ENCODE data around the gene MRPS6.

MRPS6 gene

GRCh38 chr21:34105947-34106541 is 32.7 kb downstream of the MRPS6 start:
- no peak for DNase-seq

GRCh38 chr21:34107606-34108005 is 34.2 kb downstream of the MRPS6 start:
- DNase-seq: no peak

GRCh38 chr21:34109075-34109474 is 35.7 kb downstream of the MRPS6 start:
- DNase-seq: no peak

DNA sequence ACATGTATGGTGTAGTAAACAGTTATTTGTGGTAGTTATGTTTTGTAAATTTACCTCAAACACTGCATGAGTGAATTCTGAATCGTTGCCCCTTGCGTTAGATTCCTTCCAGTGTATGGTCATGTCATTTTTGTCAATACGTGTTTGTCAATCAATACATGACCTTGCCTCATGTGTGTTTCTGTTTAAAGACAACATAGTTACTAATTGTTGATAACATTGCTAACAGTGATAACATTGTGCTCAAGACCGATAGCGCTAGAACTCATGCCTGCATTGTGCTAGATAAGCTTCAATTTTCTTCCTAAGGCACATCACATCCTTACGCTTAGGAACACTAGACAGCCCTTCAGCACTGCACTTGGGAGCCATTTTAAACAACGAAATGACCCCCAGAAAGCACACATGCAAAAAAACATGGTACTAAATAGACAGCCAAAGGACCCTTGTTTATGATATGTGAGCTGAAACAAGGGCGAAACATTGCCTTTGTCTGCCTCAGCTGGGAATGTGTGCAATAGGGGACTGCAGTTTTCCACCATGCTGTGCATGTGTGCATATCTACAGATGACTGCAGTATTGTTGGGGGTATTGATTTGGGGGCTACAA is 37.3 kb downstream of the MRPS6 start:
- DNase-seq: no peak

DNA sequence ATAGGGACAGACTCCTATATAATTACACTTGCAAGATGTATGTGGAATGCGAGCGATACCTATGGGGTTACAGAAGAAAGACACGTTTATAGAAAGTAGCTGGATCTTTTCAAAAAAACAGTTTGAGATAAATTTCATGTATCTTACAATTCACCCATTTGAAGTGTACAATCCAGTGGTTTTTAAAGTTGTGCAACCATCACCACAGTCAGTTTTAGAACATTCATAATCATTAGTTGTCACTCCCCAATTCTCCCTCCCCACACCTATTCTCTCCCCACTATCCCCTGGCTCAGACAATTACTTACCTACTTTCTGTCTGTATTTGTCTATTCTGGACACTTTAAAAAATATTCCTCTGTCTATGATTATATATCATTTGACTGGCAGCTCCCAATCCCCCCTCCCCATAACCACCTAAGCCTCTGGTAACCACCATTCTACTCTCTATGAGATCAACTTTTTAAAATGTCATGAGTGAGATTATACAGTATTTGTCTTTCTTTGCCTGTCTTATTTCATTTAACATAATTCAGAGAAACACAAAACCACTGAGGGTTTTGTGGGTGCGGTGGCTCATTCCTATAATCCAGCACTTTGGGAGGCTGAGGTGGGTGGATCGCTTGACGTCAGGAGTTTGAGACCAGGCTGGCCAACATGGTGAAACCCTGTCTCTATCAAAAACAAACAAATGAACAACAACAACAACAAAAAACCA is 39.1 kb downstream of the MRPS6 start:
- no peak for DNase-seq

DNA sequence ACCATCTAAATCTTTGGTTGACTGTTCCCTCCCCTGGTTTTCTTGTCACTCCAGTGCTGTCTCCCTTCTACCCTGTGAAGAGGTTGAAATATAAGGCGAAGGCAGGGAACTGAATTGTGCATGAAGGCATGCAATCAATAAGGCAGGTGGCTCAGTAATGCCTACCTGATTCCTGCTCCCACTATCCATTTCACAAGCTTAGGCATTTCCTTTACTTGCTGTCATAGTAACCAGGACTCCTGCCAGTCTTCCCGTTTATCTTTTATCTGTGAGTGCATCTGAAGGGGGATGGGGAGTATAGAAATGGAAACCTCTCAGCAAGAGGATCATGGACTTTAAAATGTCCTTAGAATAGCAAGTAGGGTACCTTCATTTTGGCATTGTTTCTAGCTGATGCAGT is 40.5 kb downstream of the MRPS6 start:
- DNase-seq: no peak

DNA sequence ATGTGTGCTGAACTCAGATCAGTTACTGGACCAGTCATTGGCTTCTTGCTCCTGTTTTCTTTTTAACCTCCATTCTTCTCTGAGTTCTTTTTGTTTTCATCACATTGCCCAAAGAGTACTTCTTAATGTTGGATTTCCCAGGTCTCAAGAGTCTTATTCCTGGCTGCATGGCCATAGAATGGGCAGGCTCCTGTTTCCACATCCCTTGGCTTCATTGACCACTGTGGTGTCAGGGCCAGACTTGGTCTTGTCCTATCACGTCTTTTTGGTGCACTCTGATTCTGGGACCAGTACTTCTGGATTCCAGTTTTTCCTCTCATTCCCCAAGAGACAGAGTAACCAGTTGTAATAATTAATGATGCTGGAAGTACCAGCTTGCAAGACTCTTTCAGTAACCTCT is 41.8 kb downstream of the MRPS6 start:
- no peak for DNase-seq

- no peak for DNase-seq
These were observed 43.2 kb downstream of the MRPS6 start for GRCh38 chr21:34116569-34116968.

DNA sequence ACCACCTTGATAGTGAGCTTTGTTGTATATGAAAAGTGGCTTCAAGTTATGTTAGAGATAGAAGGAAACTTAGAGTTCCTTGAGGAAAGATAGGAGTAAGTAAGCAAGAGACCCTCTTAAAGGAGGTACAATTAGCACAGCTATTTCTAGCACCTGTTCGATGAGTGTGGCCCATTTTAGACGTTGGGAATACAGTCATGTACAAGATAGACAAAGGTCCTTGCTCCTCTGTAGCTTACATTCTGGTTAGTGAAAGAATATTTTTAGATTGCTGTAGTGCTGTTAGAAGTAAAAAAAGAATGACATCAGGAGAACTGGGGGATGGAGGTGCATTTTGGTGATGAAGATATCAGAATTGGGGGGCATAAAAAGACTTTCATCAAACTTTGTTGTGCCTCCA is 47.5 kb downstream of the MRPS6 start:
- DNase-seq: no peak

DNA sequence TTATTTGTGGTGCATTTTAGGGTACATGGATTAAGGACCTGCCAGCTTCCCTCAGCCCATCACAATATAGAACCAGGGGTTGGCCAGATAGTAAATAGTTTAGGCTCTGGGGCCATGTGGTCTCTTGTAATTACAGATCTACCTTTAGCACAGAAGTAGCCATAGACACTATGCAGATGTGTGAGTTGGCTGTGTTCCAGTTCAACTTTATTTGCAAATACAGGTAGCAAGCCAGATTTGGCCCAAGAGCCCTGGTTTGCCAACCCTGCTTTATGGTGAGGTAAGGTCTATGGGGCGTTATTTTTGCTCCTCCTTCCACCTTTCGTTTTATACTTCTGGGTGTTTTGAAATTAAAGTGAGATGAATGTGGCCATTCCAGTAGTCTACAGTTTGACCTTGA is 48.7 kb downstream of the MRPS6 start:
- DNase-seq: no peak

DNA sequence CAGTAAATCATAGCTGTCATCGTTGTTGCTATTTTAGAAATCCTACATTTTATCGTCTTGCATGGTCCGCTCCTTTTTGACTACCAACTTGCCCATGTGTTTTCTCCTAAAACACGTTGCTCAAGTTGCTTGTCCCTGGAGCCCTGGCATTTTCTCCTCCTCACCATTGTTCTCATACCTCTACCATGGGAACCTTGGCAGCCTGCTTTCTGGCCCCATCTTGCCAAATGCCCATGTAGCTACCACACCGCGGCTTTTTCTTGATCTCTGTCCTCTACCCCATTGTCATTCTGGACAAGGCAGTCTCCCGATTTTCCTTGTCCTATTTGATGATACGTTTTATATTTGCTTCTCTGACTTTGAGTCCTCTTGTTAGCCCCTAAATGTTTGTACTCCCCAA is 50.2 kb downstream of the MRPS6 start:
- no peak for DNase-seq

DNA sequence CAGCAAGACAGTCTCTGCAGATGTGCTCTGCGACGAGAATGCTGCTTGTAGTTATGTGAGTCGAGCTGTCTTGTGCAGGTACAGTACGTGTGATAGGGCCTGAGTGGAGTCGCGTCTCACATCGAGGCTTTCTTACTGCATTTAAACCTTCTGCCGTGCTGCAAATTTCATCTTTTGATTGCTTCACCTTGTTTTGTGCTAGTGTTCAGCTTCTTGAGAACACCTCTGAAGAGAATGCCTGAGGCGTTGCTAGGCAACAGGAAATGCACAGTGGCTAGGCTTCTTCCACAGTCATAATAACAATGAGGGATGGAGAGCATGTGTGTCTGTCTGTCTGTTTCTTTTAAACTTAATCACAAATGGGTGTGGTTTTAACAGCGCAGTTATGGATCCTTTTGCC is 52.9 kb downstream of the MRPS6 start:
- no peak for DNase-seq

DNA sequence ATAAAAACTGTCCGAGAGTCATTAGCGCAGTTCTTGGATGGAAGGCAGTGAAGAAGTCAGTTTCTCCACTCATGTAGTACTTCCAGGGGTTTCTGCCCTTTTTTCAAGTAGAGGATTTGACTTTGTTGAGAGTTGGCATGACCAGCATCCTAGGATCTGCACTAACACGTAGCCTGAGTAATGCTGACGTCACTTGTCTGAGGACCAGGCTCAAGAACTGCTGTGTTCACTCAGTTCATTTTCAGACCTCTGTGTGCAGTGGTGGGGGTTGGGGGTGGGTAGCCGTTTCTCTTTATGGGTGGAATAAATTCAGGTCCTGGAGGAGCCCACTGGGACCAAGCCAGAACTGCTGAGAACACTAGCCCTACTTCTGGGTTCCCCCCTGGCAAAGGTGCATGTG is 53.3 kb downstream of the MRPS6 start:
- DNase-seq: no peak

- no peak for DNase-seq
These were observed 54.7 kb downstream of the MRPS6 start for GRCh38 chr21:34128124-34128523.

DNA sequence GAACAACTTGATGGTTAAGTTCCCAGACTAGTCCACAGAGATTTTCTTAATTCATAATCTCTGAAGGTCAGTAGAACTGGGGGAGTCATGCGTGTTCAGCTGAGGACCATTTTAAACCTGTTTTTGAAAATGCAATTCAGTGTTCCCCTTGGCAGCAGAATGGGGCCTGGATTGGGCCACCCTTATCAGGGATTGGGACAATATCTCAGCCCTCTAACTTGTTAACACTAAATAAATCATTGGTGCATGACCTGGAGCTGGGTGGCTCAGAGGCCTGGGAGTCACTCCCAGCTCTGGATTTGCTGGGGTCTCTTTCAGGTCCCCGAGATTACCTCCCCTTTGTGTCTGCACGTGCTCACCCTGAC is 55.3 kb downstream of the MRPS6 start:
- DNase-seq: no peak

GRCh38 chr21:34129039-34129891 is 55.9 kb downstream of the MRPS6 start:
- no peak for DNase-seq

DNA sequence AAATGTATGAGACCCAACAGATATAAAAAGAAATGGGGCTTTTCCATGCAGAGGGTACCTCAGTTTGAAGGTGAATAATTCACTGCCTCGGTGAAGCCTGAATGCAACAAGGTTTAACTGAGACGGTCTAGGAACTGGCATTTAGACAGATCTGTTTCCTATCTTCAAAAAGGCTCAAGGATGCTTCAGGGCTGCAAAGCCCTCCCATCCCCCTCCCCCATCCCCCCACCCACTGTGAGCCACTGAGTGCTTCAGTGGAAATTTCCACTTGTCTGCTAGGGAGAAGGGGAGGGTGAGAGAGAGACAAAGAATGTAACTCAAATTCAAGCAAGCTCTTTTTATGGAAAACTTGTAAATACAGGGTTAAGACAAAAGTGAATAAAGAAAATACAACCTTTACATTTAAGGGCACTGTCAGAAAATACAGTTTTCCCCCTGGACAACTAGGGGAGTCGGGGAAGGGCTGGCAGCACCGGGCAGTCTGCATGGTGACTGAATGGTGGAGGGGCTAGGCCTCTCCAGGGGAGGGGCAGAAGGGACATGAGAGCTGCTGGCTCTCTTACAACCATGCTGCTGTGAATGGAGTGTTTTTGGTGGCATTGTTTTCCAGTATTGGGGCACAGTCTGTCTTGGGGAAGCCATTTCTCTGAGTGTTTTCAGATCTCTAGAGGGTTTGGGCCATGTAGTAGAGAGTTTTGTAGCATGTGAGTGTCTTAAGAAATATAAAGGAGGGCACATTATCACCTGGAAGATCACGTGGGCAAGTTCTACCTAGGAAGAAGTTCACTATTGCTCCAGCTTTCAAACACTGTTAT is 56.7 kb downstream of the MRPS6 start:
- no peak for DNase-seq

DNA sequence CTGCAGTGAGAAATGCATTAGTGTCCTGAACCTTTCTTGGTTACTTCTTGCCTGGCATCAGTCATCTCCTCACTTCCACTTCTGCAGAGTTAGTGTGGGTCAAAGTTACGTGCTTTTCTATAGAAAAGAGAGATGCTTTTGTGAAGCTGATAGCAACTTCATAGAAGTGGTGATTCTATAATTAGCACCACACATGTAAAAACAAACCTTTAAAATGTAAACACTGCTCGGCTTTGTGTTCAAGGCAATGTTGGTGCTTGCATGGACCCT is 57.3 kb downstream of the MRPS6 start:
- DNase-seq: no peak

DNA sequence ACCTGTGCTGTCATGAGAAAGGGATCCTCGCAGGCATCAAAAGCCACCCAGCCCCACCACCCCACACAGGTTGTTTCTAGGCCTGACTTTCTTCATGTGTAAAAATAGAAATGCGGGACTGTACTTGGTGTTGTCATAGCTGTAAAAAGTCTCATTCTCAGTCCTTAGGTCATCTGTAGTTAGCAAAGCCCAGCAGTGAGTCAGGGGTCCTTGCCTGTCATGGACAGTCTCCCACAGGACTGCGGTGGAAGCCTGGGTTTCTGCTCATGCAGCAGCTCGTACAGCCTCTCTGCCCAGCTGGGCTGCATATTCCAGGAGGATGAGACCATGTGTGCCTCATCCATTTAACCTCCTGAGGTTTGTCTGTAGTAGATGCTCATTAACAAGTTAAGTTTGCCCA is 58.2 kb downstream of the MRPS6 start:
- no peak for DNase-seq

- DNase-seq: no peak
These were observed 58.8 kb downstream of the MRPS6 start for GRCh38 chr21:34132202-34132601.

DNA sequence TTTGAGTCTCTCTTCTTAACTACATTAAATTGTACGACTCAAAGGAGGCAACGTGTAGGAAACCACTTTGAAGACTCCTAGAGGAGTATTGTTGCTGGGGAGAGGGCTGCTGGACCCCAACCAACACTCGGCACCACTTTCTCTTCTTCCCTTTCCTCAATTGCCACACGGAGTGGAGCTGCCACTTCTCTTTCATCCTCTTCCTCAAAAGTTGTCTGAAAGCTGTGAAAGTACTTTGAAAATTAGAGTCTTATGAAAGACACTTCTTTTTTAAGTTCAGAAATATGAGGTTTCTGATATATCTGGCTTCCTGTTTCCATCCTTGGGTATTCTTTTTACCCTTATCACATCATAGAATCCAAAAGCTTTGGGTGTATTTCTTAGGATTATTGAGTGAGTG is 59.5 kb downstream of the MRPS6 start:
- DNase-seq: no peak

- DNase-seq: no peak
These were observed 60.0 kb downstream of the MRPS6 start for GRCh38 chr21:34133392-34133791.

- no peak for DNase-seq
These were observed 60.4 kb downstream of the MRPS6 start for GRCh38 chr21:34133802-34134201.

Data from GOT3 (cell line).